Epithelial cell of proximal tubule (primary cell): ENCODE measurements around the gene CPAMD8. TPM values are rescaled to one million over a fixed set of nuclear protein-coding genes. Genes with fewer than 3 reads are reported as not detected.

Experiments used
- DNase-seq: peaks from one replicate; pipeline ENCODE4 v3.0.0-alpha.2; 2011; ENCODE audit warnings: low read depth
- H3K4me3 ChIP-seq: 2 replicates; pipeline ENCODE4 v1.5.1; 2011; ENCODE audit warnings: low read depth, mild to moderate bottlenecking, low read length
- total RNA-seq: library from RNA; depleted of rRNA; stranded (reverse); fragments of >200 nt; gene quantifications from 2 replicates; pipeline ENCODE4 v1.2.3, GENCODE V29; 2015
- TF ChIP-seq, protein P1 (sequence below): conservative IDR thresholded peaks from 2 replicates; pipeline ENCODE4 v1.5.1; 2012; ENCODE audit warnings: low read depth, mild to moderate bottlenecking, low read length

Gene CPAMD8
- total RNA-seq, 1 donor from 2014 or later, result 8.2 TPM

DNA sequence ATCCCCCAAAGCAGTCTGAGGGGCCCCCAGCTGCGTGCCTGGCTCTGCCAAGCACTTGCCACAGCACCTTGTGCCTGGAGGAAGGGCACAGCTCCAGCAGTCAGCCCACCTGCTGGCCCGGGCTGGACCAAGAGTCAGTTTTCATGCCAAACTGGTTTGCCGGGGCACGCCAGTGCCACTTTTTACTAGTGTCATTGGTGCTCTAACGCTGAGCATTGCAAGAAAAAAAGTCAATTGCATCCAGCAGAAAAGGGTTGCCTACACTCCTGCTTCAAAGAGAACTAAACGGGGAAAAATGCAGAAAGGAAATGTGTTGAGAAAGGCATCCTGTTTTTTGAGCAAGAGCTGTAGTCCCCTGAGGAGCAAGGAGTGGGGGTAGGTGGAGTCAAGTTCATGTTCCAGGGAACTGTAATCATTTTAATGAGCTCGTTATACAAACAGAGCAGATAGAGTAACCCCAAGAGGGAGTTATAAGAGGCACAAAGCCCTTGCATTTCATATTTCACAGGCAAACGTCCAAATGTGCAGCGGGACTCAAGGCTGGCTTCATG, 69.4 kb downstream of the CPAMD8 start:
- TF ChIP-seq, protein P1, sequence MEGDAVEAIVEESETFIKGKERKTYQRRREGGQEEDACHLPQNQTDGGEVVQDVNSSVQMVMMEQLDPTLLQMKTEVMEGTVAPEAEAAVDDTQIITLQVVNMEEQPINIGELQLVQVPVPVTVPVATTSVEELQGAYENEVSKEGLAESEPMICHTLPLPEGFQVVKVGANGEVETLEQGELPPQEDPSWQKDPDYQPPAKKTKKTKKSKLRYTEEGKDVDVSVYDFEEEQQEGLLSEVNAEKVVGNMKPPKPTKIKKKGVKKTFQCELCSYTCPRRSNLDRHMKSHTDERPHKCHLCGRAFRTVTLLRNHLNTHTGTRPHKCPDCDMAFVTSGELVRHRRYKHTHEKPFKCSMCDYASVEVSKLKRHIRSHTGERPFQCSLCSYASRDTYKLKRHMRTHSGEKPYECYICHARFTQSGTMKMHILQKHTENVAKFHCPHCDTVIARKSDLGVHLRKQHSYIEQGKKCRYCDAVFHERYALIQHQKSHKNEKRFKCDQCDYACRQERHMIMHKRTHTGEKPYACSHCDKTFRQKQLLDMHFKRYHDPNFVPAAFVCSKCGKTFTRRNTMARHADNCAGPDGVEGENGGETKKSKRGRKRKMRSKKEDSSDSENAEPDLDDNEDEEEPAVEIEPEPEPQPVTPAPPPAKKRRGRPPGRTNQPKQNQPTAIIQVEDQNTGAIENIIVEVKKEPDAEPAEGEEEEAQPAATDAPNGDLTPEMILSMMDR, result no peak
- no peak for DNase-seq
- H3K4me3 ChIP-seq, result no peak overlapping the region

DNA sequence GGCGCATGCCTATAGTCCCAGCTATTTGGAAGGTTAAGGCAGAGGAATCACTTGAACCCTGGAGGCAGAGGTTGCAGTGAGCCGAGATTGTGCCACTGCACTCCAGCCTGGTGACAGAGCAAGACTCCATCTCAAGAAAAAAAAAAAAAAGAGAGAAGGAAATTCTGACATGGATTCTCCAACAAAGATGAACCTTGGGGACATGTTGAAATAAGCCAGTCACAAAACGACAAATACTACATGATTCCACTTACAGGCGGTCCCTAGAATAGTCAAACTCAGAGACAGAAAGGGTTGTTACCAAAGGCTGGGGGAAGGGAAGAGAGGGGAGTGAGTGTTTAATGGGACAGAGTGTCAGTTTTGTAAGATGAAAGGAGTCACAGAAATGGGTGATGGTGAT, 71.4 kb downstream of the CPAMD8 start:
- no peak overlapping the region for H3K4me3 ChIP-seq
- TF ChIP-seq, protein P1, result no peak
- no peak for DNase-seq

GRCh38 chr19:16952046-16952445, 74.6 kb downstream of the CPAMD8 start:
- no peak for DNase-seq
- H3K4me3 ChIP-seq, result no peak overlapping the region
- TF ChIP-seq, protein P1, result no peak

DNA sequence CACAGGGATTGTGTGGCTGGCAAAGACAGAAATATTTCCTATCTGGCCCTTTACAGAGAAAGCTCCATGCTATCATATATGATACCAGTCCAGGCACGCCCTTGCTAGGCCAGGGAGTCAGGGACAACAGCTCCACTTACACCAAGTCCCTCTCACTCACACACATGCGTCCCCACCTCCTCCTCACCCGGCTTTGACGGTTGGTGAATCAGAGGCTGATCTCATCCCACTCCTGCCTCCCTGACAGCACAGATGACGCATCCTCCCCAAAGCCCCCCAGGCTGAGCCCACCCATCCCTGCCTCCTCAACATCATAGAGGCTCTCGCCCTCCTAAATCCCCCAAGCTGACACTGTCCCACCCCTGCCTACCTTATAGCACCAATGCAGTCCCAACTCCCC, 75.1 kb downstream of the CPAMD8 start:
- H3K4me3 ChIP-seq, result no peak overlapping the region
- TF ChIP-seq, protein P1, result no peak
- no peak for DNase-seq

DNA sequence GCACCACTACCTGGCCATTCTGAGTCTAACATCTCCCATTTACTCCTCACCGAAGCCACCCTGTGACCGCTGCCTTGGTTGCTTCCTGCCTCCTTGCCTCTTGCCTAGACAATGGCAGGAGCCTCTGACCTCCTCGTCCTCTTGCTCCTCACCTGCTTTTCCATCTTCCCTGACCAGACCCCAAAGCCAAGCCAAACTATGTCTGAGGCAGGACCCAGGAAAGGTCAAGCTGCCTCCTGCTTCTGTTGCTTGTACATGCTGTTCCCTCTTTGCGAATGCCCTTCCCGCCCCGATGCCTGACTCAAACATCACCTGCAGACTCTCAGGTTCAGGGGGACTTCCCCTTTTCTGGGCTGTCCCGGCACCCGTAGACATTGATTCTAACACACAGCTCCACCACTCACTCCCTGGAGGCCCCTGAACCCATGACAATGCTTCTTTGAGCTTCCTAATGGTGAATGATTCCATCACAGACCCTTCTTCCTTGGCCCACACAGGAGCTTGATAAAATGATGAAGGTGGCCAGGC, 77.0 kb downstream of the CPAMD8 start:
- no peak for DNase-seq
- TF ChIP-seq, protein P1, result no peak
- no peak overlapping the region for H3K4me3 ChIP-seq

GRCh38 chr19:16946951-16947940, 79.4 kb downstream of the CPAMD8 start:
- TF ChIP-seq, protein P1, result no peak
- H3K4me3 ChIP-seq, result no peak overlapping the region
- DNase-seq, result no peak
